ENCODE measurements around the gene BABAM2.

GRCh38 chr2:27990030-27990590 lies 99.6 kb downstream of the BABAM2 start:
- no peak for TF ChIP-seq EZH2 (IDR thresholded peaks at IDR 0.05; ENCODE audit: insufficient read depth, poor library complexity, severe bottlenecking)
- no peak for TF ChIP-seq EZH2phosphoT487 (IDR thresholded peaks at IDR 0.05; ENCODE audit: insufficient read depth, low read depth)
